ENCODE results near the gene TTBK2. TPM values are rescaled to one million over a fixed set of nuclear protein-coding genes. Genes with fewer than 3 reads are reported as not detected.
"Not testable (repeated sequence)": the region's sequence is repeated elsewhere in the genome, so short reads cannot be mapped to it uniquely, and the experiment has no call there.

The TTBK2 gene
- total RNA-seq, 1 donor from 2014 or later, result 8.8 TPM

DNA sequence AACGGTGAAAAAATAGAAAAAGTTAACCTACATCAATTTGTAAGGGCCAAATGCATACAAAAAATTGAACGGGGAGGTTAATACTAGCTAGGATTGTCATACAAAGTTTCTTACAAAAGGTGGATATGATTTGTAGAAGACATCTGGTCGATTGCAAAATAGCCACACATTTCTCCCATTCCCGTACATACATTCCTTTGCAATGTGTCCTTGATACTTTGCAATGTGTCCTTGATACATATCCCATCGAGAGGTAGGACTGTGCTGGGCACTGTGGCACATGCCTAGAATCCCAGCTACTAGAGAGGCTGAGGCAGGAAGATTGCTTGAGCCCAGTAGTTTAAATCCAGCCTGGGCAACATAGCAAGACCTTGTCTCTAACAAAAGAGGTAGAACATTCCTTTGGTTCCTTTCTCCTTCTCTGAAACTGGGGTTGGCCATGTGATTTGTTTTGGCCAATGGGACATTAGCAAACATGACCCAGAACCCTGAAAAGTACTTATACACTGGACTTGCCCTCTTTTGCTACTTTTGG, 9.5 kb downstream of the TTBK2 start:
- intact Hi-C loops (cut with DNase I), result loop anchor here (5.0 kb wide), 1 partner anchor 376 kb away; no protein-coding TSS in a partner anchor
- Histone ChIP-seq H3K27me3 (no peaks in the 10 kb centered on the region), H3K9me3 (no peaks in the 10 kb centered on the region), H3K27ac (no peak overlapping the region), H3K36me3 (no peaks in the 10 kb centered on the region), H3K4me3 (no peak overlapping the region), H3K4me1 (no peaks in the 10 kb centered on the region)
- TF ChIP-seq POLR2AphosphoS5 (IDR thresholded peaks at IDR 0.05; ENCODE audit: insufficient read depth in 1 of 2, low read depth in 1 of 2) (no peak), POLR2A (IDR thresholded peaks at IDR 0.05) (no peak), CTCF (IDR thresholded peaks at IDR 0.05) (no peak)
- DNase-seq (ENCODE audit: extremely low spot score in 2 of 2), result no peak

- DNase-seq (ENCODE audit: extremely low spot score in 2 of 2), result no peak
- Histone ChIP-seq H3K36me3 (no peaks in the 10 kb centered on the region), H3K27me3 (no peaks in the 10 kb centered on the region), H3K27ac (no peak overlapping the region), H3K9me3 (no peaks in the 10 kb centered on the region), H3K4me3 (no peak overlapping the region), H3K4me1 (peaks cover 9% of the 10 kb centered on the region)
- intact Hi-C loops (cut with DNase I), result no loop called here
- TF ChIP-seq POLR2AphosphoS5 (IDR thresholded peaks at IDR 0.05; ENCODE audit: insufficient read depth in 1 of 2, low read depth in 1 of 2), result no peak
- TF ChIP-seq CTCF (IDR thresholded peaks at IDR 0.05), result no peak
- no peak for TF ChIP-seq POLR2A (IDR thresholded peaks at IDR 0.05)
These were observed 12.0 kb downstream of the TTBK2 start for GRCh38 chr15:42908538-42908937.

DNA sequence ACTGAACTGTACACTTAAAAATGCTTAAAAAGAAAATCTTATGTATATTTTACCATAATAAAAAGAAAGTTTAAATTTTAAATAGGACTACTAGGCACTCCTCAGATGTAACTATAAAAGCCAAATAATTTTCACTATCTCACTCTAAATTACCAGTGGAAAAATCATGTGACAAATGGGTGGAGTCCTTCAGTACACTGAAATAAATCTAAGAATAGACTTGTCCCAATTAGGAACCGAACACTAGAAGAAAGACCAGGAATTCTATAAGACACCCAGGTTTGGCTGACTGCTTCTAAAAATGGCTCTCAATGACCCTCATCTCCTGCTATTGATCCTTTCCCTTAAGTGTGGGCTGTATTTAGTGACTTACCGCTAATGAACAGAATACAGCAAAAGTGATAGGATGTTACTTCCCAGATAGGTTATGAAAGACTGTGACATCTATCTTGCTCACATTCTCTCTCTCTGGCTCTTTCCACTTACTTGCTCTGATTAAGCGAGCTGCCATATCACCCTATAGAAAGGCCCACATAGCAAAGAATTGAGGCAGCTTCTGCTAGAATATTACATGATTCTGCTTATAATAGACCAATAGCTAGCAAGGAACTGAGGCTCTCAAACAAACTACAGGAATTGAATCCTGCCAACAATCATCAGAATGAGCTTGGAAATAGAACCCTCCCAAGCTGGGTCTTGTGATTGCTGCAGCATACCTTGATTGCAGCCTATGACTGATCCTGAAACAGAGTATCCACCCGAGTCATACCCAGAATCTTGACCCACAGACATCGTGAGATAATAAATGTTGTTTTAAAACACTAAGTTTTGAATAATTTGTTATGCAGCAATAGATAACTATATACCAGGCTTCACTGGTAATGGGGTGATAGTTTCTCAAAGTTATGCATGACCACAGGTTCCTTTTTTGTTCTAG, 16.9 kb downstream of the TTBK2 start:
- Histone ChIP-seq H3K9me3 (no peaks in the 10 kb centered on the region), H3K27ac (no peak overlapping the region), H3K4me3 (no peak overlapping the region), H3K4me1 (peaks cover 12% of the 10 kb centered on the region), H3K27me3 (no peaks in the 10 kb centered on the region), H3K36me3 (no peaks in the 10 kb centered on the region)
- no peak for DNase-seq (ENCODE audit: extremely low spot score in 2 of 2)
- intact Hi-C loops (cut with DNase I), result no loop called here
- TF ChIP-seq CTCF (IDR thresholded peaks at IDR 0.05) (no peak), POLR2AphosphoS5 (IDR thresholded peaks at IDR 0.05; ENCODE audit: insufficient read depth in 1 of 2, low read depth in 1 of 2) (no peak), POLR2A (IDR thresholded peaks at IDR 0.05) (no peak)

- H3K4me3 ChIP-seq; H3K27me3 ChIP-seq; H3K27ac ChIP-seq; DNase-seq (ENCODE audit: extremely low spot score in 2 of 2); H3K36me3 ChIP-seq; H3K9me3 ChIP-seq; intact Hi-C loops (cut with DNase I): not testable (repeated sequence)
- H3K4me1 ChIP-seq, result peaks cover 17% of the 10 kb centered on the region
These were observed 26.7 kb downstream of the TTBK2 start for GRCh38 chr15:42893911-42894310.

- no peak for TF ChIP-seq POLR2AphosphoS5 (IDR thresholded peaks at IDR 0.05; ENCODE audit: insufficient read depth in 1 of 2, low read depth in 1 of 2)
- no peak for TF ChIP-seq CTCF (IDR thresholded peaks at IDR 0.05)
- no peak for TF ChIP-seq POLR2A (IDR thresholded peaks at IDR 0.05)
- no peak for DNase-seq (ENCODE audit: extremely low spot score in 2 of 2)
- Histone ChIP-seq H3K4me3 (no peak overlapping the region), H3K27ac (no peak overlapping the region), H3K9me3 (no peaks in the 10 kb centered on the region), H3K4me1 (peaks cover 24% of the 10 kb centered on the region), H3K36me3 (no peaks in the 10 kb centered on the region), H3K27me3 (no peaks in the 10 kb centered on the region)
- intact Hi-C loops (cut with DNase I), result no loop called here
These were observed 29.0 kb downstream of the TTBK2 start for GRCh38 chr15:42891569-42891968.
